CD4-positive, alpha-beta memory T cell (primary cell): ENCODE results near the gene KIF5A. TPM values are rescaled to one million over a fixed set of nuclear protein-coding genes. Genes with fewer than 3 reads are reported as not detected.
A peak's percentile ranks its signal among the peaks of the same experiment; 100 is the strongest.
"Not testable (repeated sequence)": the region's sequence is repeated elsewhere in the genome, so short reads cannot be mapped to it uniquely, and the experiment has no call there.

Source experiments
- CTCF ChIA-PET: fragments of 350-600 bp; sonication (Branson Sonifier 250); formaldehyde crosslinking; loops from one replicate; lab custom pipeline; 2021; ENCODE audit warnings: inconsistent platforms; ENCODE audit not compliant: partially characterized antibody; lab: Charles Lee
- POLR2A ChIA-PET: fragments of 350-600 bp; sonication (Branson Sonifier 250); formaldehyde crosslinking; loops from one replicate; lab custom pipeline; 2021; ENCODE audit not compliant: partially characterized antibody; lab: Charles Lee
- DNase-seq, 5 donors: peaks; one replicate each; pipeline versions ENCODE4 v3.0.0 to v3.0.0-alpha.2; 2020 to 2022; ENCODE audit warnings: mixed read lengths in 1 of 5
- H3K27ac ChIP-seq: one replicate; pipeline ENCODE4 v1.7.0; 2013; ENCODE audit warnings: low read depth, low read length
- H3K27me3 ChIP-seq: 2 replicates; pipeline ENCODE4 v1.7.0; 2013; ENCODE audit warnings: mild to moderate bottlenecking, low read length, moderate library complexity; ENCODE audit not compliant: insufficient read depth
- H3K36me3 ChIP-seq: 2 replicates; pipeline ENCODE4 v1.7.0; 2013; ENCODE audit warnings: mild to moderate bottlenecking, low read length, moderate library complexity; ENCODE audit not compliant: insufficient read depth
- H3K4me1 ChIP-seq: 2 replicates; pipeline ENCODE4 v1.7.0; 2013; ENCODE audit warnings: mild to moderate bottlenecking, low read length, moderate library complexity; ENCODE audit not compliant: insufficient read depth
- H3K4me3 ChIP-seq, 2 donors: one replicate each; pipeline ENCODE4 v1.7.0; 2013; ENCODE audit warnings: low read length in 2 of 2, mild to moderate bottlenecking in 1 of 2
- H3K9me3 ChIP-seq, 2 donors: one replicate each; pipeline ENCODE4 v1.7.0; 2013; ENCODE audit warnings: low read length in 2 of 2, control low read depth in 1 of 2; ENCODE audit not compliant: control insufficient read depth in 1 of 2
- H3K27ac Mint-ChIP-seq, 7 donors: one replicate each; pipeline ENCODE4 v1.8.0; 2020 to 2021; ENCODE audit warnings: mixed read lengths in 7 of 7, mild to moderate bottlenecking in 6 of 7, inconsistent platforms in 3 of 7, moderate library complexity in 3 of 7
- H3K27me3 Mint-ChIP-seq, 2 donors: one replicate each; pipeline ENCODE4 v1.8.0; 2020 to 2021; ENCODE audit warnings: mixed read lengths in 2 of 2
- H3K36me3 Mint-ChIP-seq, 2 donors: one replicate each; pipeline ENCODE4 v1.8.0; 2020 to 2021; ENCODE audit warnings: mixed read lengths in 2 of 2, inconsistent platforms in 1 of 2, mild to moderate bottlenecking in 1 of 2
- H3K4me1 Mint-ChIP-seq, 4 donors: one replicate each; pipeline ENCODE4 v1.8.0; 2020 to 2021; ENCODE audit warnings: mixed read lengths in 4 of 4, mild to moderate bottlenecking in 1 of 4
- H3K4me3 Mint-ChIP-seq, 8 donors: one replicate each; pipeline ENCODE4 v1.8.0; 2020 to 2021; ENCODE audit warnings: mixed read lengths in 8 of 8, mild to moderate bottlenecking in 7 of 8, moderate library complexity in 6 of 8, inconsistent platforms in 3 of 8
- H3K9me3 Mint-ChIP-seq, 8 donors: one replicate each; pipeline ENCODE4 v1.8.0; 2020 to 2021; ENCODE audit warnings: mixed read lengths in 8 of 8, mild to moderate bottlenecking in 5 of 8, inconsistent platforms in 3 of 8, moderate library complexity in 1 of 8
- intact Hi-C: fragments of 100-400 bp; cut with micrococcal nuclease; formaldehyde crosslinking; loops from one replicate; pipeline ENCODE4 v1.15.1; 2023
- polyA plus RNA-seq, 2 donors: library from polyadenylated mRNA; unstranded; fragments of 300-500 nt; fragmentation: Illumina TruSeq; gene quantifications; one replicate each; pipeline ENCODE4 v1.2.3, GENCODE V29; 2021
- total RNA-seq, 2 experiments: library from RNA; stranded (reverse); gene quantifications; one replicate each; pipeline ENCODE4 v1.2.3, GENCODE V29; 2021

KIF5A gene
- total and polyA plus RNA-seq, 4 experiments from 2014 or later = 0.96 to 1.00 TPM; not detected in 2

- H3K9me3 ChIP-seq = no peaks in the 10 kb centered on the region
- peak overlapping the region in 6 of 7 donors; percentile 41 to 75 (median 63) for H3K27ac Mint-ChIP-seq
- CTCF ChIA-PET = interaction anchor here (0.7 to 1.2 kb wide), 5 partner anchors 9 to 71 kb away, joined by 3 read pairs; partner anchors contain the start of gene DDIT3
- no peak overlapping the region for H3K4me3 ChIP-seq
- H3K4me3 Mint-ChIP-seq = no peak overlapping the region
- peaks cover 62% of the 10 kb centered on the region for H3K36me3 ChIP-seq
- peaks cover 42 to 69% of the 10 kb centered on the region in 2 donors for H3K36me3 Mint-ChIP-seq
- DNase-seq = no peak
- no peak overlapping the region for H3K27ac ChIP-seq
- no peaks in the 10 kb centered on the region for H3K27me3 Mint-ChIP-seq
- POLR2A ChIA-PET = interaction anchor here (0.7 to 1.5 kb wide), 3 partner anchors 9 to 211 kb away, joined by 4 to 7 read pairs (median 6); partner anchors contain the start of gene DDIT3
- peaks cover under 1% of the 10 kb centered on the region for H3K4me1 ChIP-seq
- peaks cover 0 to 2% (median 0%) of the 10 kb centered on the region in 4 donors for H3K4me1 Mint-ChIP-seq
- no peaks in the 10 kb centered on the region for H3K27me3 ChIP-seq
- no peaks in the 10 kb centered on the region for H3K9me3 Mint-ChIP-seq
- intact Hi-C loops = no loop called here
Measured at GRCh38 chr12:57511588-57512325, 38.1 kb upstream of the KIF5A start.

- intact Hi-C loops = no loop called here
- Histone ChIP-seq H3K27ac (no peak overlapping the region), H3K4me1 (peaks cover 6% of the 10 kb centered on the region), H3K4me3 (no peak overlapping the region), H3K36me3 (peaks cover 71% of the 10 kb centered on the region), H3K27me3 (no peaks in the 10 kb centered on the region), H3K9me3 (no peaks in the 10 kb centered on the region)
- H3K9me3 Mint-ChIP-seq = no peaks in the 10 kb centered on the region
- no peak overlapping the region for H3K4me3 Mint-ChIP-seq
- CTCF ChIA-PET = interaction anchor here (0.7 to 1.2 kb wide), 4 partner anchors 8 to 70 kb away, joined by 3 read pairs; partner anchors contain the start of gene DDIT3
- no peak for DNase-seq
- H3K27ac Mint-ChIP-seq = peak overlapping the region; percentile 9 to 80 (median 66)
- H3K36me3 Mint-ChIP-seq = peaks cover 51 to 78% of the 10 kb centered on the region in 2 donors
- H3K4me1 Mint-ChIP-seq = peaks cover 1 to 8% (median 3%) of the 10 kb centered on the region in 4 donors
- POLR2A ChIA-PET = interaction anchor here (1.2 to 1.5 kb wide), 2 partner anchors 8 to 9 kb away, joined by 3 to 4 read pairs; partner anchors contain the start of gene DDIT3
- no peaks in the 10 kb centered on the region for H3K27me3 Mint-ChIP-seq
Measured at GRCh38 chr12:57512665-57513064, 37.2 kb upstream of the KIF5A start.

- Histone ChIP-seq H3K4me3 (no peak overlapping the region), H3K27ac (no peak overlapping the region), H3K36me3 (peaks cover 71% of the 10 kb centered on the region), H3K9me3 (no peaks in the 10 kb centered on the region), H3K4me1 (peaks cover 11% of the 10 kb centered on the region), H3K27me3 (no peaks in the 10 kb centered on the region)
- H3K4me1 Mint-ChIP-seq = peaks cover 3 to 12% (median 6%) of the 10 kb centered on the region in 4 donors
- CTCF ChIA-PET = interaction anchor here (1.2 to 1.5 kb wide), 2 partner anchors 36 to 81 kb away, joined by 3 read pairs; no protein-coding TSS in a partner anchor
- no peaks in the 10 kb centered on the region for H3K9me3 Mint-ChIP-seq
- DNase-seq = no peak
- POLR2A ChIA-PET = interaction anchor here (0.8 to 1.5 kb wide), 3 partner anchors 7 to 54 kb away, joined by 3 to 4 read pairs (median 3); partner anchors contain the start of genes DDIT3 and GLI1
- H3K36me3 Mint-ChIP-seq = peaks cover 56 to 80% of the 10 kb centered on the region in 2 donors
- peak overlapping the region in 4 of 7 donors; percentile 35 to 78 (median 59) for H3K27ac Mint-ChIP-seq
- intact Hi-C loops = no loop called here
- no peak overlapping the region for H3K4me3 Mint-ChIP-seq
- H3K27me3 Mint-ChIP-seq = no peaks in the 10 kb centered on the region
Measured at GRCh38 chr12:57513266-57513665, 36.6 kb upstream of the KIF5A start.

- DNase-seq, H3K27me3 Mint-ChIP-seq, H3K27me3 ChIP-seq, H3K27ac ChIP-seq, H3K4me3 ChIP-seq, intact Hi-C loops, H3K9me3 Mint-ChIP-seq, H3K9me3 ChIP-seq, H3K4me3 Mint-ChIP-seq: not testable (repeated sequence)
- H3K36me3 Mint-ChIP-seq = peaks cover 58 to 78% of the 10 kb centered on the region in 2 donors
- CTCF ChIA-PET = interaction anchor here (1.2 to 1.5 kb wide), 2 partner anchors 36 to 81 kb away, joined by 3 read pairs; no protein-coding TSS in a partner anchor
- POLR2A ChIA-PET = interaction anchor here (0.8 to 3.7 kb wide), 3 partner anchors 10 to 55 kb away, joined by 3 to 12 read pairs (median 3); partner anchors contain the start of genes ARHGAP9 and GLI1
- peak overlapping the region in 1 of 7 donors; percentile 77 for H3K27ac Mint-ChIP-seq
- H3K4me1 ChIP-seq = peaks cover 15% of the 10 kb centered on the region
- peaks cover 70% of the 10 kb centered on the region for H3K36me3 ChIP-seq
- H3K4me1 Mint-ChIP-seq = peaks cover 6 to 16% (median 10%) of the 10 kb centered on the region in 4 donors
Measured at GRCh38 chr12:57513677-57514076, 36.2 kb upstream of the KIF5A start.

- H3K27me3 Mint-ChIP-seq, H3K27me3 ChIP-seq, H3K4me3 Mint-ChIP-seq, H3K9me3 Mint-ChIP-seq, H3K9me3 ChIP-seq, intact Hi-C loops, H3K27ac ChIP-seq, DNase-seq, H3K4me3 ChIP-seq: not testable (repeated sequence)
- ChIA-PET CTCF (interaction anchor here (1.2 to 1.8 kb wide), 3 partner anchors 37 to 82 kb away, joined by 3 to 12 read pairs (median 3); no protein-coding TSS in a partner anchor), POLR2A (interaction anchor here (0.8 to 3.7 kb wide), 3 partner anchors 34 to 55 kb away, joined by 3 to 12 read pairs (median 3); partner anchors contain the start of genes ARHGAP9 and GLI1)
- Mint-ChIP-seq H3K4me1 (peaks cover 10 to 22% (median 15%) of the 10 kb centered on the region in 4 donors), H3K27ac (peak overlapping the region in 1 of 7 donors; percentile 36), H3K36me3 (peaks cover 58 to 75% of the 10 kb centered on the region in 2 donors)
- peaks cover 21% of the 10 kb centered on the region for H3K4me1 ChIP-seq
- peaks cover 67% of the 10 kb centered on the region for H3K36me3 ChIP-seq
Measured at GRCh38 chr12:57514246-57514645, 35.6 kb upstream of the KIF5A start.

- Mint-ChIP-seq H3K27me3 (no peaks in the 10 kb centered on the region), H3K36me3 (peaks cover 54 to 75% of the 10 kb centered on the region in 2 donors), H3K9me3 (no peaks in the 10 kb centered on the region), H3K4me3 (no peak overlapping the region), H3K27ac (peak overlapping the region in 3 of 7 donors; percentile 13 to 99 (median 36)), H3K4me1 (peaks cover 12 to 28% (median 19%) of the 10 kb centered on the region in 4 donors)
- DNase-seq = no peak
- Histone ChIP-seq H3K36me3 (peaks cover 62% of the 10 kb centered on the region), H3K4me3 (no peak overlapping the region), H3K27me3 (no peaks in the 10 kb centered on the region), H3K9me3 (no peaks in the 10 kb centered on the region), H3K27ac (no peak overlapping the region), H3K4me1 (peaks cover 27% of the 10 kb centered on the region)
- ChIA-PET POLR2A (interaction anchor here (0.9 to 3.7 kb wide), 4 partner anchors 32 to 38 kb away, joined by 3 to 12 read pairs (median 7); partner anchors contain the start of genes ARHGAP9 and DCTN2), CTCF (interaction anchor here (1.8 kb wide), 1 partner anchor 56 kb away, joined by 12 read pairs; no protein-coding TSS in a partner anchor)
- intact Hi-C loops = no loop called here
Measured at GRCh38 chr12:57514720-57515407, 35.0 kb upstream of the KIF5A start.
